ENCODE measurements around the gene ZNF175. TPM values are rescaled to one million over a fixed set of nuclear protein-coding genes. Genes with fewer than 3 reads are reported as not detected.

Gene ZNF175
- total and polyA plus RNA-seq, 9 of the 15 experiments (the other 6 are each of a cell fraction or from before 2014, with no cell fraction given): 3.7 to 37.9 (median 14.0) TPM

GRCh38 chr19:51531349-51532315 is 39.5 kb upstream of the ZNF175 start, which contains the start of gene SIGLEC6 (continued):
- no peak for TF ChIP-seq MAFK (IDR thresholded peaks at IDR 0.05; ENCODE audit: low read length)
- no peak for TF ChIP-seq TFAM (CRISPR knock-in tag; conservative IDR thresholded peaks at IDR 0.05)
- peak; percentile 73 to 99; a peak in 3 of 4 replicates for TF ChIP-seq UBTF (IDR thresholded peaks at IDR 0.05; ENCODE audit: borderline replicate concordance in 1 of 2, low read depth in 2 of 2, low read length in 2 of 2)
- no peak for TF ChIP-seq MAFF (IDR thresholded peaks at IDR 0.05; ENCODE audit: low read length)
- no peak for TF ChIP-seq NCOA4 (IDR thresholded peaks at IDR 0.05; ENCODE audit: partially characterized antibody)
- no peak for TF ChIP-seq LCOR (CRISPR knock-in tag; IDR thresholded peaks at IDR 0.05)
- TF ChIP-seq KLF6 (CRISPR knock-in tag; IDR thresholded peaks at IDR 0.05; ENCODE audit: borderline replicate concordance): peak; percentile 85; the same call in 1 of the 2 replicates
- no peak for TF ChIP-seq HBP1 (CRISPR knock-in tag; IDR thresholded peaks at IDR 0.05)
- peak; percentile 61 for TF ChIP-seq USF1 (CRISPR knock-in tag; IDR thresholded peaks at IDR 0.05)
- TF ChIP-seq ZNF830 (CRISPR knock-in tag; IDR thresholded peaks at IDR 0.05): peak; percentile 68; the same call in 1 of the 2 replicates
- TF ChIP-seq NFIX (CRISPR knock-in tag; IDR thresholded peaks at IDR 0.05; ENCODE audit: low read depth): no peak
- TF ChIP-seq CSDE1 (IDR thresholded peaks at IDR 0.05): no peak
- no peak for TF ChIP-seq ZNF384 (IDR thresholded peaks at IDR 0.05; ENCODE audit: low read depth, low read length)
- no peak for TF ChIP-seq EZH2 (IDR thresholded peaks at IDR 0.05; ENCODE audit: borderline replicate concordance, low read depth, low read length)
- TF ChIP-seq SREBF1 (IDR thresholded peaks at IDR 0.05; ENCODE audit: borderline replicate concordance, low read depth, low read length): no peak
- TF ChIP-seq PHF20 (IDR thresholded peaks at IDR 0.05; ENCODE audit: partially characterized antibody): no peak
- no peak for TF ChIP-seq TAF15 (IDR thresholded peaks at IDR 0.05; ENCODE audit: low read depth, low read length)
- TF ChIP-seq RBM25 (IDR thresholded peaks at IDR 0.05; ENCODE audit: low read depth, low read length, severe bottlenecking): no peak
- TF ChIP-seq GTF2F1 (IDR thresholded peaks at IDR 0.05; ENCODE audit: low read depth, low read length): no peak
- TF ChIP-seq SRF (CRISPR knock-in tag; IDR thresholded peaks at IDR 0.05): peak in 1 of 2 experiments; percentile 56; a peak in 1 of 4 replicates

Measured in K562 (cell line).